CD4-positive, alpha-beta T cell treated with Interleukin-17A for 1 hour (primary cell): ENCODE results near the gene IDH3A.

Experiments
- DNase-seq: peaks from one replicate; pipeline ENCODE4 v3.0.0-alpha.2; 2020

Gene IDH3A

DNA sequence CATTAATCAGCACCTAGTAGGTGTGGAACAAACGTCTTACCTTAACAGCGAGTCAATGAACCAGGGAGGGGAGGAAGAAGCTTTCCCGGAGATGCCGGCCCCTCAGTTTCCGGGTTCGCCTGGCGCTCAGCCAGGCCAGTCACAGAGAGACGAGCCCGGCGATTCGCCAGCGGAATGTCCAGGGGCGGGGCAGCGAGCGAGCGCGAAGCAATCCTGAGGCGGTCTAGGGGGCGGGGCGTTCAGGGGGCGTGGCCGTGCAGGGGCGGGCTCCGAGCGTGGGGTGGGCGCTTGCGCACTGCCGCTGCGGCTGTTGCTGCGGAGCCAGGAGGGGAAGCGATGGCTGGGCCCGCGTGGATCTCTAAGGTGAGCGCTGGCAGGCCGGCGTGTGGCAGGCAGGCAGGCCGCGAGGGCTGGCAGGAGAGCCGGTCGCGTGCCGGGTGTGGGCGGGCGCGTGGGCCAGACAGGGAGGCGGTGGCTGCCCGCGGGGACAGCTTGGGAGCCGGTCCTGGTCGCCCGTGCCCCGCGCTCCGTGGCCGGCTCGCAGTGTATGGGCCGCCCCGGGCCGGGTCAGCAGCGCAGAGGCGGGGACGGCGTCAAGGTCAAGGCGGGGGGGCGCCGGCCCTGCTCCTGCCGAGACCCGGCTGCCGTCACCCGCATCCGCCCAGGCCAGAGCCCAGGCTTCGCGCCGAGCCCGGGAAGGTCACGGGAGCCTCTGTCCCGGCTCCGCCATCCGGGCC lies at the start of gene IDH3A:
Gene IDH3A, plus strand, starts transcription at position 295 of the 737 bp plus-strand sequence. Its CDS starts 42 bp downstream, at position 337.
- peak; percentile 98 for DNase-seq

DNA sequence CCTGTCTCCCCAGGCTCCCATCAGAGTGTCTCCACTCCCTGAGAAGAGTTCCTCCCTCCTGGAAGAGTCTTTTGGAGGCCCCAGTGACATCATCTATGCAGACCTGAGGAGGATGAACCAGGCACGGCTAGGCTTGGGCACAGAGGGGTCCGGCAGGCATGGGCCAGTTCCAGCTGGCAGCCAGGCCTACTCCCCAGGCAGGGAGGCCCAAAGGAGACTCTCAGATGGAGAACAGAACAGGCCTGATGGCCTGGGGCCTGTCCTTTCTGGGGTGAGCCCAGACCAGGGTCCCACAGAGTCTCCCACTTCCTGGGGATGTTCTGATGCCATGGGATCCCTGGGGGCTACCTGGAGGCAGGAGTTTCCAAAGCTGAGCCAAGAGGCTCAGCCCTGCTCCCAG lies 48.3 kb upstream of the IDH3A start:
- DNase-seq: no peak

DNA sequence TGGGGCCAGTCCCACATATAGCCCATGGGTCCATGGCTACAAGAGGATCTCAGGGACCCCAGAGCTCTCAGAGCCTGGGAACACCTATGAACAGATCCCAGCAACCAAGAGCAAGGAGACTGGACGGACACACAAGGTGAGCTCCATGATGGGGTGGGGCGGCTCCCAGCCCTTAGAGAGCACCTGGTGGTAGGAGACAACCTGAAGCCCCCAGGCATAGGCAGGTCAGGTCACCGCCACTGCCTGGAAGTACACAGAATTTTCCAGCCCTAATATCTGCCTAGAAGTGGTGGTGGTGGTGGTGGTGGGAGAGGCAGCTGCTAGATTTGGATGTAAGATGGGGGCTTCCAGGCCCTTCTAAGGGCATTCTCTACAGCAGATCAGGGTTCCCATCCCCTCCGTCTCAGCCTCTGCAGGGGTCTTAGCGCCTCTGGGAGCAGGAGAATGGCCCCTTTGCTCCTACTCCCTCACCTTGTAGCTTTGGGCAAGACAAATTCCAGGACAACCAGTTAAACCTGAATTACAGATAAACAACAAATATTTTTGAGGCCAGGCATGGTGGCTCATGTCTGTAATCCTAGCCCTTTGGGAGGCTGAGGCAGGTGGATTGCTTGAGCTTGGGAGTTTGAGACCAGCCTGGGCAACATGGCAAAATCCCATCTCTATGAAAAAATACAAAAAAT lies 47.6 kb upstream of the IDH3A start:
- DNase-seq: no peak

DNA sequence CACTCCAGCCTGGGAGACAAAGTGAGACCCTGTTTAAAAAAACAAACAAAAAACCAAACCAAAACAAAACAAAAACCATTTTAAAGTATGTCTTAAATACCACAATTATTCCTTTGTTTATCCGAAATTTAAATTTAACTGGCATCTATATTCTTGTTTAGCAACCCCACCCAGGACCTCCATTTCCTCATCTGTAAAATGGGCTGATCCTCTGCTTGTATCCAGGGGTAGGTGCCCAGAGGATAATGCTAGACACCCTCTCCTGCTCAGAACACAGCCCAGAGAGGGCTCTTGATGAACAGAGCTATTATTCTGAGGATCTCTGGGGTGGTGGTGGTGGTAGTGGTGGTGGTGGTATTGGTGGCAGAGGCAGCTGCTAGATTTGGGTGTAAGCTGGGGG lies 47.0 kb upstream of the IDH3A start:
- no peak for DNase-seq

DNA sequence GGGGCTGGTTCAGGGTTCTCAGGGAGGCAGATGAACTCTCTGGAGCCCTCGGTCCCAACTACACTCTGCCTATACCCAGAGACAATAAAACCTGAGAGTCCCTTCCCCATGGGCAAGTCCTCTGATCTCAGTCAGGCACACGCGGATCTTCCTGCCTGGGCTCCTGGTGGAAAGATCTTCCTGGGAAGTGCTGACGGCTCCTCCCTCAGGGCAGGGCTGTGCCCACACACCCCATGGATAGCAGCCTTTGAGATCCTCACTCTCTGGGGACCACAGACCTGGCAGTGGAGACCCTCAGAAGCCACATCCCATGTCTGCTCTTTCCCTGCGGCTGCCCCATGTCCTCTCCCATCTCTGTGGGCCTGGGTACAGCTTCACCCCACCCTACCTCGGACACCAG lies 46.4 kb upstream of the IDH3A start:
- no peak for DNase-seq

DNA sequence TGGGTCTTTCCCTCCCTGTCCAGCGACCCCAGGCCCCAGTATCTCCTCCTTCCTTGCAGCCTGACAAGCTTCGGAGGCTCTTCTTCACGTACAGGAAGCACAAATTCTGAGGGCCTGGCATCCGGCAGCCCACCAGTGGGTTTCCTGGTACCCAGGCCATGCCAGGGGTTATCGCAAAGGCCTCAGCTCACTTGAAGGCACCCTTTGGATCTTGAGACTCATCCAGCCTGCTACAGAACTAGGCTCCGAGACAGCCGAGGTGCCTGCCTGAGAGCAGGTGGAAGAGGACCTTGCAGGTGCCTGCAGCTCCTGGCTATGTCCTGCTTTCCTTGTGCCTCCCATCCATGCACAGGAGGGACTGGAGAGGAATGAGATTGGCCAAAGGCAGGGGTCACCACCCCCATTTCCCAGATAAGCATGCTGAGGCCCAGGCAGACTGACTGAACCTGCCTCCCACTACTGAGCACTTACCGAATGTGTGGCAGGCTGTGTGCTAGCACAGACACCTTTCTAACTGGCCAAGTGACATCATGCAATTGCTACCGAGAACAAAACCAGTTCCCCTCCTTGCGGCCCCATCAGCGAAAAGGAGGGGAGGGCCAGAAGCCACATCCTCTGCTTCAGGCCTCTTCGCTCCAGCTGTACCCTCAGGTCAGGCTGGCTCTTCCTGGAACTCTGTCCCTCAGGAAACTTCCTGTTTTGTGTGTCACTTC lies 45.6 kb upstream of the IDH3A start:
- DNase-seq: peak; percentile 69

DNA sequence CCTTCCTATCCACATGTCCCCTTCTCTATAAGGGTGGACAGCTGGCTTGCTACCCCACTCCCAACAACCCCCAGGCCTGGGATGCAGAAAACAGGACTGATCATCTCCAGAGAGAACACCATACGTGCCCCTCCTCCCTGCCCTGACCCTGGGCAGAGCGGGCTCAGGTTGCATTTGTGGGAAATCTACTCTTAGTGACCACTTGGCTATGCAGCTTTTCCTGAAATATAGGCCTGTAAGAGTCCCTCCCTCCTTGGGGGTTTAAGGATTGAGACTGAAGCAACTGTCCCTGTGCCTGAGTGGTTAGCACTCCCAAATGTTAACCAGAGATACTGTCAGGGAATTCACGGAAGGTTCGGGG lies 45.1 kb upstream of the IDH3A start:
- DNase-seq: no peak

DNA sequence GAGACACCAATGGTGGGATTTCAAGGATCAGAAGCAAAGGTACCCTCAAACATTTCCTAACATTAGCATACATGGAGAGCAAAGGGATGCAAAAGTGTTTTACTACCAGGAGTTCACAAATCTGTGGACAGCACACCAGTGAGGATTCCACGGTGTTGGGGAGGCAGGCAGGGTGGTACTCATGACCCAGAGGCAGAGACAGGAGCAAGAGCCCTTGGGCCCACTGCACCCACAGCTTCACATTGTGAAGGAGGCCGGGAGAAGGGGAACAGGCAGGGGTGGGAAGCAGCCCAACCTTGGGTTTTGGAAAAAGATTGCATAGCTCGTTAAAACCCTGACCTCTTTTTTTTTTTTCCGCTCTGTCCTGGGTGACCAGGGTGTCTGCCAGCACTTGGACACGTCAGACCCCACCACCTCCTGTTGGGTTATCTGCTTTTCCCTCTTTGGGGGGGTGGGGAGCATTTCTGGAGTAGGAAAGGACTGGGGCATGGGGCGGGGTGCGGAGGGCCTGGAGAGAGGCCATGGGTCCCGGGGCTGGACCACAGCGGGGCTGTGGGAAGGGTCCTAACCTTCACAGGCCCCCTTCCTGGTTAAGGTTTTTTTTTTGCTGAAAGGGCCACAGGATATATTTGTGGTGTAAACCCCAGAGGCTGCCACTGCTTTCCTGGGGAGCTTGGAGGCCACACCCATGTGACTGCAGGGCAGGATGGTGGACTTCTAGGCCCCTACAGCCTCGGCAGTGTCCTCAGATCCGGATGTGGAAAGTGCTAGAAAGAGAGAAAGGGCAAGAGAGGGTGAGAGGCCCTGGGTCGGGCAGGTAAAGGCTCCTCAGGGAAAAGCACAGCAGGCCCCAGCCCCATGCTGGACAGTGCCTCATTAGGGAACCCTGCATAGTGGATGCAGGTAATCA lies 44.3 kb upstream of the IDH3A start:
- DNase-seq: no peak

DNA sequence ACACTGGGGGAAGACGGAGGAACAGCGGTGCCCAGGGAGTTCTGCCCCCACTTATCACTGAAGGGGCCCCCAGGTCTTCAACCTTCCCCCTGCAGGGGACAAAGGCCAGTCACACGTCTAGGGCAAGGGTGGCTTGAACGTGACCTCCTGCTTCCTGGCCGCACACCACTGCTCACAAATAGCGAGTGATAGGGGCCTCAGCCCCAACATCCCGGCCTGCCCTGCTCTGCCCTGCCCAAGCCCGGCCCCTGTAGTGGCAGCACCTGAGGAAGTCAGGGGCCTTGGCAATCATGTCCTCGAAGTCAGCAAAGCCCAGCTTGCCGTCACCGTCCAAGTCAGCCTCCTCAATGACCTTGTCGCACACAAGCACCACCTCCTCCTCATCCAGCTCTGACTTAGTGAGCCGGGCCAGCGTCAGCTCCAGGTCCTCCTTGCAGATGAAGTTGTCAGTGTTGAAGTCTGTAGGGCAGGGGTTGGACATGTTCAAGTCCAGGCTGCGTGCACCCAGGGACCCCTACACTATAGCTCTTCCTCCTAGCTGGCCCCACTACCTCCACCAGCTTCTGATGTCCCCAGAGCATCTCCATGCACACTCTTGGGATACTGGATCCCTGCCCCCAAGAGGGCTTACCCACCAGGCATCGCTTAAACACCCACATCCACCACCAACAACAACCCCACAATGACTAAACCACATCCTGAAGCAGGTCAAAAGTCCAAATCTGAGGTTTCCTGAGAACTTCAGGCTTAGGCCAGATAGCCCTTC lies 43.5 kb upstream of the IDH3A start:
- no peak for DNase-seq

DNA sequence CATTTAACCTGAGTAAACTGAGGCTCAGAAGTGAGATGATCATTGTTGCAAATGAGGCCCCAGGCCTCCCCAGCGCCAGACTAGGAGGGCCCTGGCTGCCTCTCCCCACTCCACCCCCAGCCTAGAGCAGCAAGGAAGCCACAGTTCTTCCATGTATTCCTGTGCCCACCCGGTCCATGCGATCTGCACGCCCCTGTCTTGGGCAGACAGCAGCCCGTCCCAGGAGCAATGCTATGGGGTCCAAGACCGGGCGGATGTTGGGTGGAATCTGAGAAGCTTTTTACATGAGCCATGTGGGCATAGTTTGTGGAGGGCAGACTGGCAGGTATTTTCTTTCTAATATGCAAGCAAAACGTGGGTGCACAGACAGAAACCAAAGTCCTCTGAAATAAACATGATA lies 41.7 kb upstream of the IDH3A start:
- DNase-seq: no peak

DNA sequence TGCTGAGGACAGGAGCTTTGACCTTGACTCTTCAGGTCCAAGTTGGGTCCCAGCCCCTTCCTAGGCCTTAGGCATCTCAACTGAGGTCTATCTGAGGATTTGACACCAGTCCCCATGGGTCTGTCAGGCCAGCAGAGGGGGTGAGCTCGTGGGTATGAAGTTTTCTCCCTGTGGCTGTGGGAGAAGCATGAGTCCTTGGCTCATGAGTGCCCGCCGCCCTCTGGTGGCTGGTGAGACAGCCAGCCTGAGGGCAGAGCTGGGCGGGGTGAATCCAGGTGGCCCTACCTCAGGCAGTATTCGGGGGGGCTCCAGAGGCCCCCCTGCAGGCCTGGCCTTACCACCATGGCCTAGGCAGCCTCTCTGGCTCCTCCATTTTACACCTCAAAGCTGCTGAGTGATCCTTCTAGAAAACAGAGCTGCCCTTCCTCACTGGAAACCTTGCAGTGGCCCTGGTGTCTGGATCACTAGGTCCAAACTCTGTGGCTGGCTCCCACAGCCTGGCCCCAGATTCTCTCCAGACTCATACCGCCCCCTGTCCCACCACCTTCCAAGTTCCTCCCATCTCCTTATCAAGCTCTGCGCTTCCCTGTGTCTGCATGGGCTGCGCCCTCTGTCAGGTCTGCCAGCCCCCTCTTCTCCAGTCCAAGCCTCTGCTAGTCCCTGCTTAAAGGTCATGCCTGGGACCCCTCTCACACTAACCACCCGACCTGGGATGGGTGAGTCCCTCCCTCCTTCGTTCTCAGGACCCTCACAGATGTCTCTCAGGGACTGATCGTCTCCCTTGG lies 40.7 kb upstream of the IDH3A start:
- peak; percentile 88 for DNase-seq

DNA sequence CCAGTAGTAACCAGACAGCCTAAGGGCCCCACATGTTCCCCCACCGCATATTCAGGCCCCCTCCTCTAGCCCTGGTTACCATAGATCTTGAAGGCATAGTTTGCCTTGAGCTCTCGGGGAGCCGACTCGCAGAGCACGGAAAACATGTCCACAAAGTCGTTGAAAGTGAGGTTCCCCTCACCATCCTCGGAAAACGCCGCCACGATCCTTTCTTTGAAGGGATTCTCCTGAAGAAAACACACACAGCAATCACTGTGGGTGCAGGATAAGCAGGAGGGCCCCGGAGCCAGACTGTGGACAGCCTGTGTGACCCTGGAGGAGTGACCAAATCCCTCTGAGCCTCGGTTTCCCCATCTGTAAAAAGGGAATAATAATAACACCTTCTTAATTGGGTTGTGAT lies 40.0 kb upstream of the IDH3A start:
- DNase-seq: no peak

DNA sequence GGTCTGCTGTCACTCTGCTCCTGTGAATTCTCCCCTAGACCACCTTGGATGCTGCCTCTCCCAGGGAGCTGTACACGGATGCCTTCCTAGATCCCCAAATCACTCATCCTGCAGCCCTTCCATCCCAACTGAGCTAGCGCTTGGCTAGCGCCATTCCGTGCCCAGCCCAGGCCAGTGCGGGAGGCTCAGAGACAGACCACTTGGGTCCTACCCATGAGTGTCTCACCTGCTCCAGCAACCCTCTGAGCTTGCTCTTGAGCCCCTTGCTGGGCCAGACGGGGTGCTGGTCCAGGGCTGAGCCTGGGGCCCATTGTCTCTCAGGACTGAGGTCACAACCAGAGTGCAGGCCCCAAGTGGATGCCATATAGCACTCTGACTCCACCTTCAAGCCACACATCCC lies 39.1 kb upstream of the IDH3A start:
- DNase-seq: no peak

DNA sequence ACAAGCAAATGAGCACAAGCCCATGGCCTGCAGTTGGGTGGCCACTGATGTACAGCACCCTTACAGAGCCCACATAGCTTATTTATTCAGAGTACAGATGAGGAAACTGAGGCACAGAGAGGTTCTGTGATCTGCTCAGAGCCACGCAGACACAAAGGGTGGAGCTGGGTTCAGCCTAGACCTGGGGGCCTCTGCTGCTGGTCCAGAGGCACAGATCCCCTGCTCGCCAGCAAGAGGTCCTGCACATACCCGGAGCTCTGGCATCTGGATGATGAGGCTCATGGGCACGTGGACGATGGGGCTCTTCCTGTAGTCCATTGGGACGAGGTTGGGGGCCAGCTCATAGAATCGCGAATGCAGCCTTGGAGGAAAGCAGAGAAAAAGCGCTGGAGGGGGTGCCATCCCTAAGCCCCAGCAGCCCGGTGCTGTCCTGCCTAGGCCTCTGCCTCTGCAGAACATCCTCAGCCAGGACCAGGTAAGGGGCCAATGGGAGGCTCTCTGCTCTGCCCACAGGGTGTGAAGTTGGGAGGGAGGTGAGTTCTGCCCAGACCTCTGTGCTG lies 38.2 kb upstream of the IDH3A start:
- DNase-seq: no peak

DNA sequence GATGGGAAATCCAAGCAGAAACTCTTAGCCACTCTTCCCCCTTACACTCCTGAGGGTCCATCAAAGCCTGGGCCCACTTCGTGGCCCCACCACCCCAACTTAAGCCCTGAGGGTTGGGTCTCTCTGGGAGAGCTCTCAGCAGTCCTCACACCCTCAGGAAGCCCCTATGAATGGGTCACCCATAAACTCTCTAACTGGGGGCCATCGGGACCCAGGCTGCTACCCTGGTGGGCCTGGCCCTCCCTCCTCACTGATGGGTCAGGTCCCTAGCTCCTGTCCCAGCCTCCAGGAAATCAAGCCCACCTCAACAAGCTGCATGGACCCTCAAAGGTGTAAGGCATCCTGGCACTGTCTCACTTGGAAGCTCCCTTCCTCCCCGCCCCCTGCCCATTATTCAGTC lies 37.4 kb upstream of the IDH3A start:
- DNase-seq: no peak

DNA sequence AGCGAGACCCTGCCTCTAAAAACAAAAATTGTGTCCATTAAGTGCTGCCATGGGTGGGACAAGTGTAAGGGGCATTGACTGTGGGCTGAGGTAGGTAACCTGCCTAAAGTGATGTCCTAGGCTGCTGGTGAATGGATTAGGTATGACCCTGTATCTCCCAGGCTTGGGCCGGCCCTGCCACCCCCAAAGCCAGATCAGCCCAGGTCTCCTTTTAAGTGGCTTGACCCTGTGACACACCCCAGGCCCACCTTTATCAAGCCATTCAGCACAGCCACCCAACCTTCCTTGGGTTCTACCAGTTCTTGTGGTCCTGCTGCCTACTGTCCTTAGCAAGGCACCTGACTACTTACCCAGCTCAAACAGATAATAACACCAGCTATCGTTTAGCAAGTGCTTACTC lies 36.6 kb upstream of the IDH3A start:
- no peak for DNase-seq

DNA sequence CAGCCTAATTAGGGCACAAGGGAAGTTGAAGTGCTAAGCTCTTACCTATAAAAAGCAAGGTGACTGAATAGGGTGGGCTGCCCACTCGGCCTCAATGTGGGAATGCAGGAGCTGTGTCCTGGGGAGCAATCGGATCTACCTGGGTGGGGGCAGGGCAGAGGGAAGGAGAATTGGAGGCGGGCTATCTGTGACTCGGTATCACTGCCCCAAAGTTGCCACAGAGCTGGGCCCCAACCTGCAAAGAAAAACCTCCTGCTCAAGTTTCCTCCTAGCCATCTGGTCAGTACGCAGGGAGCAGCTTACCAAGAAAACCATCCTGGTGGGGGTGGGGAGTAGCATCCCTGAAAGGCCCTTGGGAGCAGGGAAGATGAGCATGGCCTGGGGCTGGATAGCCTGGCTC lies 28.6 kb upstream of the IDH3A start:
- no peak for DNase-seq

DNA sequence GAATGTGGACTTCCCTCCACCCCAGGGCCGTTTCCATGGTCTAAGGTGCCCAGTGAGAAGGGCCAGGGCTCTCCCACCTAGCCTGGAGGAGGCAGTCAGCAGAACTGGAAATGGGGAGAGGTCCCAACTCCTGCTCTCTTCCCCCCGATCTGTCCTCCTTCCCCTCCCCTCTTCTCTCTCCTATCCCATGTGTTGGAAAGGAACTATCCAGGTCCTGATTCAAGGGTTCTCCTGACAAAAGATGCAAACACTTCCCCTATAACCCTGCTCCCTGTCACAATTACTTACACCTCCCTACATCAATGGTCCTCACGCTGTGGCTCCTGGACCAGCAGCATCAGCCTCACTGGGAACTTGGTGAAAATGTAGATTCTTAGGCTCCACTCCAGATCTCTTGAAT lies 23.9 kb upstream of the IDH3A start:
- DNase-seq: no peak

DNA sequence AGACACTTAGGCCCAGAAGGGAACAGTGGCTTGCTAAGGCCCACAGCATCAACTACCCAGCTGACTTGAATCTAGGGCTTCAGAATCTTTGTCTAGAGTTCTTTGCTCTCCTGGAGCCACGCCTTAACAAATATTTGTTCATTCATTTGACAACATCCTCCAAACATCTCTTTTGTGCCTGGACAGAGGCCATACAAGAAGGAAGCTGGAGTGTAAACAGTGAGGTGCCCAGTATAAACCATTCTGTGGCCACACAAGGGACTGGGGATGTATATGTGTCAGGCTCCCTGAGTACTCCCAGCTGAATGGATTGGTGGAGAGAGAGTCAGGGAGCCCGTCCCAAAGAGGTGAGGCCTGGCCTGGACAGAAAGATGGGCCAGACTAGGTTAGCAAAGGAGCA lies 21.3 kb upstream of the IDH3A start:
- DNase-seq: no peak

DNA sequence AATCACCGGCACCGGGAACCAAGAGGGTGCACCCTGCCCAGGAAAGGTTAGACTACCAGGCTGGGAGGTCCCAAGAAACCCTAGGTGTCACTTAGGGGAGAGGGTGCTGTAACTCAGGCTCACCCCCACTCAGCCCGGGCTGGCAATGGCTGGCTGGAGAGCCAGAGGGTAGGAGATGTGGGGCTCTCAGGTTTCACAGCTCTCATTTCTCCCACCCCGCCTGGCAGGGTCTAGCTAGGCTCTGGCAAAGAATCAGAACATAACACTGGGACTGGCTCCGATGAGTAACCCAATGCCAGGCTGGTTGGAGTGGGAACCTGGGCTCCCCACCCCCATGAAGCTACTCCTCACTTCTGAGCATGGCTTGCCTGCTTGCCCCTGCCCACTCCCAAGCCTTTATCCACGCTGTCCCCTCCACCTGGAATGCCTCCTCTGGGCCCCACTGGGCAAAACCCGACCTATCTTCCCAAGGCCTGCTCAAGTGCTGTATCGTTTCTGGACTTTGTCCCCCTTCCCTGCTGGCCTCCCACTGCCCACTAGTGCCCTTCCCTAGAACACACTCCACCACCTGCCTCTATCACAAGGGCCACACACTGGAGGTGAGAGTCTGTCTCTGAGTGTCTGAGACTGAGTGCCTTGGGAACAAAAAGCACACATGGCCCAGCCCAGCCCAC lies 19.9 kb upstream of the IDH3A start:
- DNase-seq: no peak
